IMR-90 (cell line): ENCODE results near the gene TMEM184C. TPM values are rescaled to one million over a fixed set of nuclear protein-coding genes. Genes with fewer than 3 reads are reported as not detected.

Source experiments
- ATAC-seq: fragments of 200-7000 bp; cut with Tn5 transposase; 2 replicates; pipeline ENCODE4 v1.9.1; 2020; ENCODE audit warnings: low read depth, mild to moderate bottlenecking, moderate library complexity
- BruUV-seq: library from RNA; stranded (reverse); fragments of 400-500 nt; replicated peaks from 2 replicates; lab custom pipeline; 2021; lab: Mats Ljungman, UMichigan
- CTCF ChIA-PET: fragments of 300-600 bp; formaldehyde crosslinking; extraction: SDS; loops from one replicate; lab custom pipeline; 2021; ENCODE audit warnings: antibody characterized with exemption; lab: Yijun Ruan, JAX
- POLR2A ChIA-PET: fragments of 300-600 bp; sonication (Branson Sonifier 250); formaldehyde crosslinking; loops from one replicate; lab custom pipeline; 2022; ENCODE audit warnings: antibody characterized with exemption; ENCODE audit not compliant: unreplicated experiment; lab: Charles Lee
- DNase-seq: peaks from one replicate; pipeline ENCODE4 v3.0.0; 2013
- H2AFZ ChIP-seq: replicated peaks from 2 replicates; pipeline ENCODE3; 2013; ENCODE audit warnings: low read length, mild to moderate bottlenecking; ENCODE audit not compliant: poor library complexity
- H2AK5ac ChIP-seq: 2 replicates; pipeline ENCODE4 v1.6.1; 2013; ENCODE audit warnings: low read depth, low read length, inconsistent platforms
- H2AK9ac ChIP-seq: replicated peaks from 2 replicates; pipeline ENCODE3; 2013; ENCODE audit warnings: mild to moderate bottlenecking, low read depth, low read length, moderate library complexity; ENCODE audit not compliant: poor library complexity
- H2BK120ac ChIP-seq: 2 replicates; pipeline ENCODE4 v1.6.1; 2013; ENCODE audit warnings: low read depth, low read length, inconsistent platforms
- H2BK15ac ChIP-seq: 3 replicates; pipeline ENCODE4 v1.6.1; 2013; ENCODE audit warnings: low read depth, low read length, inconsistent platforms
- H2BK20ac ChIP-seq: 2 replicates; pipeline ENCODE4 v1.6.1; 2013; ENCODE audit warnings: low read depth, mild to moderate bottlenecking, inconsistent platforms, low read length, moderate library complexity
- H2BK5ac ChIP-seq: 2 replicates; pipeline ENCODE4 v1.6.1; 2013; ENCODE audit warnings: mild to moderate bottlenecking, low read depth, low read length, inconsistent platforms; ENCODE audit not compliant: poor library complexity, severe bottlenecking
- H3K14ac ChIP-seq: replicated peaks from 2 replicates; pipeline ENCODE4 v1.6.1; 2013; ENCODE audit warnings: low read depth, low read length, inconsistent platforms
- H3K18ac ChIP-seq: 2 replicates; pipeline ENCODE4 v1.6.1; 2013; ENCODE audit warnings: low read depth, low read length, control low read depth
- H3K23ac ChIP-seq: 2 replicates; pipeline ENCODE4 v1.6.1; 2013; ENCODE audit warnings: low read depth, low read length, inconsistent platforms
- H3K27ac ChIP-seq: 2 replicates; pipeline ENCODE4 v1.5.1; 2013; ENCODE audit warnings: mild to moderate bottlenecking, control low read depth, low read length; ENCODE audit not compliant: insufficient read depth
- H3K27me3 ChIP-seq: 2 replicates; pipeline ENCODE4 v1.6.1; 2013; ENCODE audit warnings: low read length; ENCODE audit not compliant: control insufficient read depth, insufficient read depth
- H3K36me3 ChIP-seq: 2 replicates; pipeline ENCODE4 v1.6.1; 2013; ENCODE audit warnings: low read length, mixed read lengths; ENCODE audit not compliant: control insufficient read depth, insufficient read depth
- H3K4ac ChIP-seq: 2 replicates; pipeline ENCODE4 v1.6.1; 2013; ENCODE audit warnings: low read depth, low read length, inconsistent platforms
- H3K4me1 ChIP-seq: 2 replicates; pipeline ENCODE4 v1.6.1; 2013; ENCODE audit warnings: low read length, mixed read lengths; ENCODE audit not compliant: control insufficient read depth, insufficient read depth
- H3K4me2 ChIP-seq: 2 replicates; pipeline ENCODE4 v1.6.1; 2013; ENCODE audit warnings: low read depth, mild to moderate bottlenecking, control low read depth, low read length, moderate library complexity
- H3K4me3 ChIP-seq: 2 replicates; pipeline ENCODE4 v1.5.1; 2013; ENCODE audit warnings: low read depth, mild to moderate bottlenecking, control low read depth, low read length, moderate library complexity; ENCODE audit not compliant: insufficient read depth
- H3K56ac ChIP-seq: 2 replicates; pipeline ENCODE4 v1.6.1; 2013; ENCODE audit warnings: low read length, inconsistent platforms; ENCODE audit not compliant: insufficient read depth; ENCODE audit errors: extremely low read depth
- H3K79me1 ChIP-seq, 2 experiments: 2 replicates each; pipeline ENCODE4 v1.6.1; 2013; ENCODE audit warnings: low read length in 2 of 2, inconsistent platforms in 1 of 2, low read depth in 1 of 2
- H3K9ac ChIP-seq: 2 replicates; pipeline ENCODE4 v1.6.1; 2013; ENCODE audit warnings: low read depth, low read length, control low read depth
- H3K9me1 ChIP-seq: 2 replicates; pipeline ENCODE4 v1.6.1; 2013; ENCODE audit warnings: low read length, inconsistent platforms; ENCODE audit not compliant: insufficient read depth
- H3K9me3 ChIP-seq: 2 replicates; pipeline ENCODE4 v1.6.1; 2013; ENCODE audit warnings: low read length; ENCODE audit not compliant: control insufficient read depth, insufficient read depth
- H4K20me1 ChIP-seq: 2 replicates; pipeline ENCODE4 v1.6.1; 2013; ENCODE audit warnings: low read length, inconsistent platforms; ENCODE audit not compliant: insufficient read depth
- H4K5ac ChIP-seq: 2 replicates; pipeline ENCODE4 v1.6.1; 2013; ENCODE audit warnings: mild to moderate bottlenecking, low read depth, low read length, control low read depth
- H4K8ac ChIP-seq, 2 experiments: 2 replicates each; pipeline ENCODE4 v1.6.1; 2013; ENCODE audit warnings: low read depth in 2 of 2, low read length in 2 of 2, control low read depth in 1 of 2, inconsistent platforms in 1 of 2
- H4K91ac ChIP-seq: 2 replicates; pipeline ENCODE4 v1.6.1; 2013; ENCODE audit warnings: low read depth, low read length, inconsistent platforms; ENCODE audit not compliant: insufficient read depth
- CTCF ChIP-seq: conservative IDR thresholded peaks from 2 replicates; pipeline ENCODE4 v1.5.1; 2012; ENCODE audit warnings: mild to moderate bottlenecking, low read depth, low read length, improper control_type of control experiment
- ELK1 ChIP-seq: fragments of 150-350 bp; IDR thresholded peaks from 2 replicates; pipeline ENCODE4 v1.6.1; 2016; ENCODE audit warnings: low read depth, mild to moderate bottlenecking, low read length, moderate library complexity, borderline replicate concordance
- RAD21 ChIP-seq: IDR thresholded peaks from 2 replicates; pipeline ENCODE4 v1.6.1; 2012; ENCODE audit warnings: low read length, improper control_type of control experiment
- WGBS, 2 experiments: methylation state at CpG; one replicate each; pipeline versions ENCODE4 v1.1.5 to v1.1.7; 2013; ENCODE audit warnings: missing lambda C conversion rate in 2 of 2; ENCODE audit not compliant: insufficient read length in 1 of 2; ENCODE audit errors: extremely low coverage in 2 of 2; 5-methylcytosine and 5-hydroxymethylcytosine counted together
- dilution Hi-C: fragments of 300-500 bp; cut with HindIII; formaldehyde crosslinking; loops from one replicate; pipeline ENCODE4 v1.14.3; 2018; ENCODE audit warnings: low sequenced_read_pairs; ENCODE audit not compliant: unreplicated experiment
- in situ Hi-C: fragments of 300-500 bp; cut with MboI; formaldehyde crosslinking; loops from 3 replicates; pipeline ENCODE4 v1.14.3; 2019; ENCODE audit warnings: low sequenced_read_pairs, inconsistent platforms, mixed read lengths
- intact Hi-C: fragments of 100-400 bp; cut with micrococcal nuclease; formaldehyde crosslinking; loops from 2 replicates; pipeline ENCODE4 v1.10.0; 2022
- polyA plus RNA-seq, 3 experiments: library from polyadenylated mRNA; depleted of rRNA; stranded (reverse); fragments of >200 nt; gene quantifications; 2 replicates each; pipeline ENCODE4 v1.2.3, GENCODE V29; 2012; ENCODE audit warnings: low replicate concordance in 1 of 3
- total RNA-seq: library from RNA; depleted of rRNA; stranded (reverse); fragments of >200 nt; gene quantifications from 2 replicates; pipeline ENCODE4 v1.2.3, GENCODE V29; 2012

TMEM184C gene
- total and polyA plus RNA-seq, 2 of the 4 experiments (the other 2 are of a cell fraction): 17.4 to 67.6 TPM

- Histone ChIP-seq H3K9ac (no peak overlapping the region), H4K91ac (no peak overlapping the region), H3K79me1 (peaks cover 0 to 4% of the 10 kb centered on the region in 2 experiments; a peak in 1 of 4 replicates), H2BK5ac (peak overlapping the region; percentile 25), H2AK9ac (no peak overlapping the region), H3K4me2 (no peak overlapping the region), H3K23ac (no peak overlapping the region), H4K8ac (no peak overlapping the region), H3K9me3 (no peaks in the 10 kb centered on the region), H2BK20ac (peak overlapping the region; percentile 83; the same call in 1 of the 2 replicates), H4K5ac (no peak overlapping the region), H2AK5ac (no peak overlapping the region), H3K4me3 (no peak overlapping the region), H3K27ac (no peak overlapping the region), H3K36me3 (no peaks in the 10 kb centered on the region), H2AFZ (no peak overlapping the region), H3K4ac (no peak overlapping the region), H3K14ac (no peak overlapping the region), H3K56ac (no peak overlapping the region), H2BK120ac (no peak overlapping the region), H3K27me3 (no peaks in the 10 kb centered on the region), H3K9me1 (peaks cover 12% of the 10 kb centered on the region), H4K20me1 (no peaks in the 10 kb centered on the region), H3K18ac (no peak overlapping the region), H3K4me1 (peaks cover 16% of the 10 kb centered on the region), H2BK15ac (no peak overlapping the region)
- WGBS, 2 experiments: no CpG with 5 or more reads among the region's 1 CpG
- dilution Hi-C loops: no loop called here
- intact Hi-C loops: loop anchor here (2.0 kb wide), 1 partner anchor 270 kb away; no protein-coding TSS in a partner anchor
- ChIA-PET POLR2A (no interaction called here), CTCF (interaction anchor here (2.0 kb wide), 1 partner anchor 270 kb away, joined by 9 read pairs; no protein-coding TSS in a partner anchor)
- BruUV-seq: no TSS peak
- in situ Hi-C loops: loop anchor here (5.0 to 25.0 kb wide), 3 partner anchors 271 to 1259 kb away; no protein-coding TSS in a partner anchor
- peak; percentile 31 for DNase-seq
- ATAC-seq: no peak
- TF ChIP-seq RAD21 (peak; percentile 33; the same call in 1 of the 2 replicates), ELK1 (no peak), CTCF (peak; percentile 30; the same call in 1 of the 2 replicates)
Observed at GRCh38 chr4:147596377-147596776, 20.8 kb upstream of the TMEM184C start.
